ENCODE results near the gene CCNDBP1. TPM values are rescaled to one million over a fixed set of nuclear protein-coding genes. Genes with fewer than 3 reads are reported as not detected.

The CCNDBP1 gene
- total and polyA plus RNA-seq, 2 experiments from 2014 or later = 23.9 to 33.5 TPM

GRCh38 chr15:43219929-43220928 is 35.0 kb downstream of the CCNDBP1 start (continued):
- no peak for TF ChIP-seq NANOG (IDR thresholded peaks at IDR 0.05; ENCODE audit: borderline replicate concordance)
- TF ChIP-seq JUNB (IDR thresholded peaks at IDR 0.05; ENCODE audit: unreplicated experiment) = no peak
- no peak for TF ChIP-seq ZNF114 (CRISPR knock-in tag; IDR thresholded peaks at IDR 0.05)
- TF ChIP-seq CREB1 (CRISPR knock-in tag; IDR thresholded peaks at IDR 0.05; ENCODE audit: low read depth) = no peak
- no peak for TF ChIP-seq CTCF (conservative IDR thresholded peaks at IDR 0.05; ENCODE audit: low read depth in 2 of 2)
- TF ChIP-seq EZH2 (IDR thresholded peaks at IDR 0.05; ENCODE audit: low read depth, unreplicated experiment) = no peak
- TF ChIP-seq ETS1 (IDR thresholded peaks at IDR 0.05) = no peak

GRCh38 chr15:43220991-43221403 is 35.8 kb downstream of the CCNDBP1 start, which contains the start of gene EPB42:
TSS of gene EPB42 (minus strand) at chr15:43221018. CDS start at chr15:43220825, 193 bp downstream.
- peaks cover 6% of the 10 kb centered on the region for H3K4me1 Mint-ChIP-seq
- no peaks in the 10 kb centered on the region for H4K20me1 ChIP-seq (replicated peaks; ENCODE audit: insufficient read depth)
- H3K36me3 Mint-ChIP-seq (ENCODE audit: low read depth) = no peaks in the 10 kb centered on the region
- no peak within 1 kb of the TSS for H3K4me3 Mint-ChIP-seq
- no peaks in the 10 kb centered on the region for H3F3A ChIP-seq (replicated peaks; ENCODE audit: low read depth)
- no peak within 1 kb of the TSS for H3K27ac Mint-ChIP-seq
- ATAC-seq (no peak), DNase-seq (ENCODE audit: low spot score) (no peak)
- no peak within 1 kb of the TSS for H2AFZ ChIP-seq
- no peak within 1 kb of the TSS for H3K27ac ChIP-seq (ENCODE audit: low read depth)
- H3K36me3 ChIP-seq (ENCODE audit: insufficient read depth) = no peaks in the 10 kb centered on the region
- H3K27me3 ChIP-seq (ENCODE audit: insufficient read depth) = no peaks in the 10 kb centered on the region
- H3K4me2 ChIP-seq = no peak within 1 kb of the TSS
- no peaks in the 10 kb centered on the region for H3K9me3 Mint-ChIP-seq
- H3K4me3 ChIP-seq = no peak within 1 kb of the TSS
- H3K27me3 Mint-ChIP-seq (ENCODE audit: insufficient read depth, low read depth, poor library complexity) = peaks cover 2% of the 10 kb centered on the region
- H3K9me2 ChIP-seq (ENCODE audit: insufficient read depth) = no peaks in the 10 kb centered on the region
- H3K4me1 ChIP-seq (ENCODE audit: insufficient read depth) = no peaks in the 10 kb centered on the region
- H3K79me2 ChIP-seq (replicated peaks; ENCODE audit: insufficient read depth) = no peaks in the 10 kb centered on the region
- no peak for TF ChIP-seq JUNB (IDR thresholded peaks at IDR 0.05; ENCODE audit: unreplicated experiment)
- no peak for TF ChIP-seq ZNF114 (CRISPR knock-in tag; IDR thresholded peaks at IDR 0.05)
- no peak for TF ChIP-seq CTCF (conservative IDR thresholded peaks at IDR 0.05; ENCODE audit: low read depth in 2 of 2)
- no peak for TF ChIP-seq EZH2 (IDR thresholded peaks at IDR 0.05; ENCODE audit: low read depth, unreplicated experiment)
- TF ChIP-seq STAT1 (IDR thresholded peaks at IDR 0.05; ENCODE audit: unreplicated experiment) = no peak
- TF ChIP-seq CREB1 (CRISPR knock-in tag; IDR thresholded peaks at IDR 0.05; ENCODE audit: low read depth) = no peak
- TF ChIP-seq REST (IDR thresholded peaks at IDR 0.05; ENCODE audit: unreplicated experiment) = no peak
- TF ChIP-seq ZNF331 (CRISPR knock-in tag; IDR thresholded peaks at IDR 0.05; ENCODE audit: low read depth) = no peak
- no peak for TF ChIP-seq NANOG (IDR thresholded peaks at IDR 0.05; ENCODE audit: borderline replicate concordance)
- no peak for TF ChIP-seq EZH2phosphoT487 (IDR thresholded peaks at IDR 0.05; ENCODE audit: unreplicated experiment)
